Prostate gland (tissue), 2 donors: ENCODE data around the gene DAZAP1. TPM values are rescaled to one million over a fixed set of nuclear protein-coding genes. Genes with fewer than 3 reads are reported as not detected.
A peak's percentile ranks its signal among the peaks of the same experiment; 100 is the strongest.

ENCODE experiments used
- DNase-seq: peaks from one replicate; pipeline ENCODE4 v3.0.0-alpha.2; 2019; ENCODE audit warnings: low spot score
- H3K27ac ChIP-seq, 2 donors: fragments of 200-600 bp; sonication (generic); 2 replicates each; pipeline ENCODE4 v1.5.1; 2017 to 2019
- H3K27me3 ChIP-seq: fragments of 200-600 bp; sonication (generic); replicated peaks from 2 replicates; pipeline ENCODE4 v1.5.1; 2019; ENCODE audit not compliant: insufficient read depth
- H3K36me3 ChIP-seq, 2 donors: fragments of 200-600 bp; sonication (generic); 1 replicate in 1 of 2; 2 replicates in 1 of 2; pipeline versions ENCODE4 v1.5.1 to v1.8.1; 2017 to 2019
- H3K4me1 ChIP-seq: fragments of 200-600 bp; sonication (generic); replicated peaks from 2 replicates; pipeline ENCODE4 v1.5.1; 2019
- H3K4me3 ChIP-seq, 2 donors: fragments of 200-600 bp; sonication (generic); 2 replicates each; pipeline ENCODE4 v1.5.1; 2017 to 2019
- H3K9me3 ChIP-seq: fragments of 200-600 bp; sonication (generic); 2 replicates; pipeline ENCODE4 v1.5.1; 2017
- POLR2A ChIP-seq: fragments of 450-650 bp; IDR thresholded peaks from one replicate; pipeline ENCODE4 v1.6.1; 2016; ENCODE audit warnings: antibody characterized with exemption, mild to moderate bottlenecking
- POLR2AphosphoS5 ChIP-seq: sonication (generic); formaldehyde crosslinking; IDR thresholded peaks from one replicate; pipeline ENCODE4 v1.6.1; 2017; ENCODE audit warnings: antibody characterized with exemption
- WGBS: methylation state at CpG from one replicate; pipeline ENCODE4 v1.1.5; 2018; 5-methylcytosine and 5-hydroxymethylcytosine counted together
- intact Hi-C: fragments of 100-400 bp; cut with DNase I; formaldehyde crosslinking; loops from one replicate; pipeline ENCODE4 v1.14.2; 2022
- total RNA-seq, 2 donors: library from RNA; depleted of rRNA; stranded (reverse); fragments of >200 nt; gene quantifications; one replicate each; pipeline ENCODE4 v1.1.0, GENCODE V29; 2016
- TF ChIP-seq, protein P1 (sequence below), 4 experiments: fragments of 200-600 bp in 2 of 4; fragments of 450-650 bp in 2 of 4; sonication (generic) in 2 of 4; IDR thresholded peaks; 1 replicate in 3 of 4; 2 replicates in 1 of 4; pipeline ENCODE4 v1.5.1; 2016 to 2019; ENCODE audit warnings: antibody characterized with exemption in 4 of 4, mild to moderate bottlenecking in 2 of 4, moderate library complexity in 2 of 4

The DAZAP1 gene
- total RNA-seq, 2 donors from 2014 or later: 58.6 to 74.1 TPM

- WGBS: 92% methylated on average over 15 of the region's 15 CpGs
- TF ChIP-seq, protein P1, sequence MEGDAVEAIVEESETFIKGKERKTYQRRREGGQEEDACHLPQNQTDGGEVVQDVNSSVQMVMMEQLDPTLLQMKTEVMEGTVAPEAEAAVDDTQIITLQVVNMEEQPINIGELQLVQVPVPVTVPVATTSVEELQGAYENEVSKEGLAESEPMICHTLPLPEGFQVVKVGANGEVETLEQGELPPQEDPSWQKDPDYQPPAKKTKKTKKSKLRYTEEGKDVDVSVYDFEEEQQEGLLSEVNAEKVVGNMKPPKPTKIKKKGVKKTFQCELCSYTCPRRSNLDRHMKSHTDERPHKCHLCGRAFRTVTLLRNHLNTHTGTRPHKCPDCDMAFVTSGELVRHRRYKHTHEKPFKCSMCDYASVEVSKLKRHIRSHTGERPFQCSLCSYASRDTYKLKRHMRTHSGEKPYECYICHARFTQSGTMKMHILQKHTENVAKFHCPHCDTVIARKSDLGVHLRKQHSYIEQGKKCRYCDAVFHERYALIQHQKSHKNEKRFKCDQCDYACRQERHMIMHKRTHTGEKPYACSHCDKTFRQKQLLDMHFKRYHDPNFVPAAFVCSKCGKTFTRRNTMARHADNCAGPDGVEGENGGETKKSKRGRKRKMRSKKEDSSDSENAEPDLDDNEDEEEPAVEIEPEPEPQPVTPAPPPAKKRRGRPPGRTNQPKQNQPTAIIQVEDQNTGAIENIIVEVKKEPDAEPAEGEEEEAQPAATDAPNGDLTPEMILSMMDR (IDR thresholded peaks at IDR 0.05): no peak
- no peak for TF ChIP-seq POLR2A
- no peak for TF ChIP-seq POLR2AphosphoS5
These were observed 13.2 kb downstream of the DAZAP1 start for GRCh38 chr19:1420590-1420989.

GRCh38 chr19:1421218-1421957 lies 14.0 kb downstream of the DAZAP1 start:
- Histone ChIP-seq H3K27ac (peak overlapping the region in 1 of 2 donors; percentile 19), H3K27me3 (no peaks in the 10 kb centered on the region), H3K4me3 (no peak overlapping the region), H3K9me3 (no peaks in the 10 kb centered on the region), H3K36me3 (peaks cover 0 to 7% of the 10 kb centered on the region in 2 donors), H3K4me1 (peaks cover 22% of the 10 kb centered on the region)
- intact Hi-C loops: no loop called here
- WGBS: 92% methylated on average over 37 of the region's 37 CpGs
- TF ChIP-seq POLR2AphosphoS5 (no peak), POLR2A (no peak)
- TF ChIP-seq, protein P1 (IDR thresholded peaks at IDR 0.05): no peak
- DNase-seq: no peak

More at GRCh38 chr19:1420590-1420989, 13.2 kb downstream of the DAZAP1 start:
- no peak overlapping the region for H3K4me3 ChIP-seq
- DNase-seq: no peak
- peaks cover 30% of the 10 kb centered on the region for H3K4me1 ChIP-seq
- H3K9me3 ChIP-seq: no peaks in the 10 kb centered on the region
- intact Hi-C loops: no loop called here
- peaks cover 0 to 7% of the 10 kb centered on the region in 2 donors for H3K36me3 ChIP-seq
- no peaks in the 10 kb centered on the region for H3K27me3 ChIP-seq
- no peak overlapping the region for H3K27ac ChIP-seq

- H3K36me3 ChIP-seq: peaks cover 0 to 7% of the 10 kb centered on the region in 2 donors
- intact Hi-C loops: no loop called here
These were observed 14.5 kb downstream of the DAZAP1 start for GRCh38 chr19:1421958-1422305.

DNA sequence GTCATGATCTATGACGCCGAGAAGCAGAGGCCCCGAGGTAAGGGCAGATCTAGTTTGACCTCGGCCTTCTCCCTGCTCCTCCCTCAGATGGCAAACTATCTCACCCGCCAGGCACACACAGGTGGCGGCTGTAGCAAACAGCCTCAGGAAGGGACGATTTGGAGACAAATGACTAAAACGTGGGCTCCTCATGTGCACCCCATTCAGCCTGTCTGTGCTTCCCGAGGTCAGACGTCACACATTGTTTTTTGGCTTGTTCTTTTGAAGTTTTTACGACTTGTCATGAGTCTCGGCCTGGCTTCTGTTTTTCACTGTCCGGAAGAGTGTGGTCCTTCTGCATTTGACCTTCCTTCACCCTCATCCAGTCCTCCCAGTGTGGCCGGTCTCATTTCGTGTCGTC lies 15.0 kb downstream of the DAZAP1 start:
- intact Hi-C loops: no loop called here
- DNase-seq: no peak
- Histone ChIP-seq H3K4me3 (no peak overlapping the region), H3K9me3 (no peaks in the 10 kb centered on the region), H3K36me3 (peaks cover 0 to 7% of the 10 kb centered on the region in 2 donors), H3K27ac (peak overlapping the region in 1 of 2 donors; percentile 15), H3K27me3 (no peaks in the 10 kb centered on the region), H3K4me1 (peaks cover 13% of the 10 kb centered on the region)
- 37% methylated on average over 16 of the region's 16 CpGs for whole genome bisulfite sequencing
- TF ChIP-seq POLR2A (no peak), POLR2AphosphoS5 (peak; percentile 14)
- TF ChIP-seq, protein P1 (IDR thresholded peaks at IDR 0.05): no peak

More at GRCh38 chr19:1421958-1422305, 14.5 kb downstream of the DAZAP1 start:
- no peaks in the 10 kb centered on the region for H3K27me3 ChIP-seq
- H3K9me3 ChIP-seq: no peaks in the 10 kb centered on the region
- H3K4me1 ChIP-seq: peaks cover 17% of the 10 kb centered on the region
- H3K4me3 ChIP-seq: no peak overlapping the region
- H3K27ac ChIP-seq: peak overlapping the region in 1 of 2 donors; percentile 15
- WGBS: 87% methylated on average over 9 of the region's 22 CpGs
- TF ChIP-seq POLR2A (no peak), POLR2AphosphoS5 (no peak)
- TF ChIP-seq, protein P1 (IDR thresholded peaks at IDR 0.05): no peak
- DNase-seq: no peak

- TF ChIP-seq POLR2A: no peak
- TF ChIP-seq, protein P1 (IDR thresholded peaks at IDR 0.05): no peak
- TF ChIP-seq POLR2AphosphoS5: no peak
- H3K4me1 ChIP-seq: peaks cover 7% of the 10 kb centered on the region
- 87% methylated on average over 24 of the region's 24 CpGs for WGBS
- H3K27ac ChIP-seq: peak overlapping the region in 1 of 2 donors; percentile 15
- H3K4me3 ChIP-seq: no peak overlapping the region
- H3K27me3 ChIP-seq: no peaks in the 10 kb centered on the region
- H3K9me3 ChIP-seq: no peaks in the 10 kb centered on the region
- DNase-seq: no peak
- intact Hi-C loops: no loop called here
- H3K36me3 ChIP-seq: peaks cover 0 to 7% of the 10 kb centered on the region in 2 donors
These were observed 15.6 kb downstream of the DAZAP1 start for GRCh38 chr19:1422943-1423342.
